T-helper 22 cell (primary cell): ENCODE data around the gene CCDC50.

Source experiments
- DNase-seq: peaks from one replicate; pipeline ENCODE4 v3.0.0-alpha.2; 2020; ENCODE audit warnings: low read depth

CCDC50 gene

DNA sequence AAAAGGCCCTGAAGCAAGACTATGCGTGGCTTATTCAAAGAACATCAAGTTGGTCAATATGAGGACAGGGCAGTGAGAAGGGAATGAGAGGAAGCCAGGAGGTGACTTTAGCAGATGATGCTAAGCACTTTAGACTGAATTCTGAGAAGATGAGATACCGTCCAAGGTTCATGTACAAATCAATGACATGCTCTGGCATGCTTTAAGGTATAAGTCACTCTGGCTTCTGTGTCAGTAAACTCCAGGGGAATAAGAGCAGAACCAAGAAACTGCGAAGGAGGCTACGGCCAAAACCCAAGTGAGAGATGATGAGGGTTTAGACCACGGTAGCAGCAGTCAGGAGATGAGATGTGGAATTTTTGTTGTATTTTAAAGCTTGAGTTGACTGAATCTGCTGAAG, 8.9 kb upstream of the CCDC50 start:
- DNase-seq, result no peak

DNA sequence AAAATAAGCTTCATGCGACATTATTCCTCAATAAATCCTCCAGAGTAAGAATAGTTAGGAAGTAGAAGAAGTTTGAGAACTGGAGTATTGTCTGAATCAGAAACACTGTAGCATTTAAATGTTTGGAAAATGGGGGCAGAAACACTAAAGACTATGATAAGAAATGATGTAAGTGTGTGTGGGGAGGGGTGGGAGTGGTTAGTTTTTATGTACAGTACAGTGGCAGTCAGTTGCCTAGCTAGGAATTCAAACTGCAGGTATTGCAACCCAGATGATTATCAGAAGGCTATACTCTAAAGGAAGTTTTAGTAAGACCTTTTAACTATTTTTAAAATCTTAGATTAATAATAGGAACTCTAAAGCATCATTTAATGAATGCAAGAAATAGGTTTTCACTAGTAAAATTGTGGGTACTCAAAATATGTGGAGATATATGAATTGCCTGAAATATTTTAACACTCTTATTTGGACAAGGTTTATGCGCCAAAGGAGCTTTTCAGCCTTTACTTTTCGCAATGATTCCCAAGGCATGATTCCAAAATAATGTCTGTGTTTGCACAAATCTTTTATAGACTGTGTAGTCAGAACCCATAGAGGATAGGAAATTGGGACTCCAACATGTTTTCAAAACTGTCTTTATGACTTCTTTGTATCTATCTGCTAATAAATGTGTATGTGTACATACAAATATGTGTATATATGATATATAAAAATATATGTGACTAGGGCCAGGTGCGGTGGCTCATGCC, 8.0 kb upstream of the CCDC50 start:
- DNase-seq, result no peak

DNA sequence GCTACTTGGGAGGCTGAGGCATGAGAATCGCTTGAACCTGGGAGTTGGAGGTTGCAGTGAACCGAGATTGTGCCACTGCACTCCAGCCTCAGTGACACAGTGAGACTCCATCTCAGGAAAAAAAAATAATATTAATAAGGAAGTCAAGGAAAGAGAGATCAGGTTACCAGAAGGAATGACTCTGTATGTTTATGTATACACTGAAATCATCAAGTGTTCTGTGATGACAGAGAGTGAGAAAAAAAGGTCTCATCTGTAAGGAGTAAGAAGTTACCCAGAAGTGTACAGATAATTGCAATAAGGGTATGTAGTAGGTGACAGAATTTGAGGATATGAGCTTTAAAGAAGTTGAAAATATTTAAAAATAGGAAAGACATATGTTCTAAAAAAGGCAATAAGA, 4.3 kb upstream of the CCDC50 start:
- DNase-seq, result no peak

DNA sequence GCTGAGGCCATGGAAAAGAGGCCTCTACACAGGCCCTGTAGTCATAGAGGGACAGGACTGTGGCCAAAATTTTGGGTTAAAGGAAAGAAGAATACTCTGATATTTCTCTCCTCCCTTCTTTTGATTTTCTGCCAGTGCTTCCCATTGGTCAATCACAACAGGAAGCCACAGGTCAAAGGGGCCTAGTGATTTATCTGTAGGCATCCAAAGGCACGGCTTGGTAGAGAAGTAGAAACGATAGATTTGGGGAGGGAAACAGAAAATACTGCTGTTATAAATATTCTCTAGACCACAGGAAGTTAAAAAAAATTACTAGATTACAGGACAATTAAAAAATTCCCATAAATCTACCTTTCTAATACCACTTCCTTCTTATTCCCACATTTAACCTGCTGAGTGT, 1.7 kb upstream of the CCDC50 start:
- no peak for DNase-seq

DNA sequence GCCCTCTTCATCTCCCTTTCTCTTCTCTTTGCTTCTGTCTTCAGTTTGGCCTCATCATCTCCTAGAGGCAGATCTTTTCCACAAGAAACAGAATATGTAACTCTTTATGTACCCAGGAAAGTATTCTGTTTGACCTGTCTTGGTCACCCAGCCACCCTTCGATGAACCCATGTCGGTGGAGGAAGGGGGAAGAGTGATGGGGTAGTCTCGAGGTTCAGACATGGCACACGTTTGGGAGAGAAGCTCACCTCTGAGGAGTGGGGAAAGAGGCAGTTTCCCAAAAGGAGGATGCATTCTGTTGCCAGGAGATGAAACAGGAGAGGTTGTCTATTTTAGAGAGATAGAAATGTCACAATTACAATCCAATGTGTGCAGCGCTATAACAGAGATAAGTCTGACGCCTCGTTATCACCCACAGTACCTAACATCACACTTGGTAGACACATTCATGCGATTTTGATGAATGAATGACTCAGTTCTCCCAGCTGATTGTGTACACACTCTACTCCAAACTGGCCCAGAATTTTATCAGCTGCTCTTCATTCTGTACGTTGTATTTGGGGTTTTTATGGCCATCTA, 722 bp upstream of the CCDC50 start:
- DNase-seq, result no peak

DNA sequence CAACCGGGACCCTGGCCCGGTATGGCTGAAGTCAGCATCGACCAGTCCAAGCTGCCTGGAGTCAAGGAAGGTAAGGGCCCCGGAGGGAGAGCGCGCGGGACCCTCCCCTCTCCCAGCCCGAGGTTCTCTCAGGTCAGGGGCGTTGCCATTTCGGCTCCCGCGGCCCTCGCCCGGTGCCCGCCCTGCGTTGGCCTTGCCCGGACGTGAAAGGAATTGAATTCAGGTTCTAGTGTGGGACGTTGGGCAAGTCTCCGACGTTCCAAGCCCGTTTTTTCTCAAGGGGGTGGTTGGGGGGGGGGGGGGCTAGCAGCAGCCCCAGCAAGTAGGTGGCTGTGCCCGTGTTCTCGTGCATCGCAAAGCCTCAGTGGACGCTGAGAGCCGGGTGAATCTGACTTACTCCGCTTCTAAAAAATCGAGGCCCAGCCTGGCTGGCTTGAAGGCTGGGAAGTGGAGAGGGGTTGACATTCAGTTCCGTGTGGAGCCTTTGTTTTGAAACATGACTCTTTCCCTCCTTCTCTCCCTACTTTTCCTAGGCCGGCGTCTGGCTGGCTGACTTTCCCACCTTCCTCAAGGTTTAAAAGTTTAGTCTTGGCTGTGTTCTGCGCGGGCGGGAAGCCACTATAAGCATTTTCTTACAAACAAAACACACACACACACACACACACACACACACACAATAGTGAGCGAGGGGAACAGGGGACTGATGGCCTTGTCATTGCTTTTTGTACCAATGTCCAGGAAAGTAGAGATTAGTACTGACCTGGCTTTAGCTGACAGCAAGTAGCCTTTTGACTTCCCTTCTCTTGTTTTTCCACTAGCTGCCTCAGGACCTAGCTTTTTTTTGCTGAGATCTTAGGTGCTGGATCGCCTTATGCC, 698 bp downstream of the CCDC50 start, which contains the start of gene UTS2B:
Gene UTS2B (minus strand): TSS at position 873 of the 876 bp plus-strand sequence. CDS start 48,337 bp downstream, outside the sequence.
- no peak for DNase-seq

DNA sequence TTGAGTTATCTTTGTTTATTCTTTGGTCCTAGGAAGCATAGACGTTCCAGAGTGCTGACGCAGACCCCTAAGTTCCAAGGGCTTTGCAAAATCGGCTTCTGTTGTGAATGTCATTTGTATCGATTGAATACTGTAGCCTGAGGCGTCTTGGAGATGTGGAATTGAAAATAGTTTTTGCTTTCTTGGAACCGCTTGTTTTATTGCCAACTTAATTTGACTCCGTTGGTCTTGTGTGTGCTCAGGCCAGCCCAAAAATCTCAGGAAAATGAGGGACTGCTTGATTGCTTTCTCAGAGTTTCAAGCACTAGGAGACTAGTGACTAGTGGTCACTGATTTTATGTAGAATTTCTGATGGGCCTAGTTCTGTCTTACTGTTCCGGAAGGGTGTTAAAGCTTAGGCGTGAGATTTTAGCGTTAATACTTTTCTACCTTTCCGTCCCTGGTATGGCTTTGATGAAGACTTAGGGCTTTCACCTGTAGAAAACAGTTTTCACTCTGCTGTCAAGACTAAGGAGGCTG, 1.4 kb downstream of the CCDC50 start:
- no peak for DNase-seq

DNA sequence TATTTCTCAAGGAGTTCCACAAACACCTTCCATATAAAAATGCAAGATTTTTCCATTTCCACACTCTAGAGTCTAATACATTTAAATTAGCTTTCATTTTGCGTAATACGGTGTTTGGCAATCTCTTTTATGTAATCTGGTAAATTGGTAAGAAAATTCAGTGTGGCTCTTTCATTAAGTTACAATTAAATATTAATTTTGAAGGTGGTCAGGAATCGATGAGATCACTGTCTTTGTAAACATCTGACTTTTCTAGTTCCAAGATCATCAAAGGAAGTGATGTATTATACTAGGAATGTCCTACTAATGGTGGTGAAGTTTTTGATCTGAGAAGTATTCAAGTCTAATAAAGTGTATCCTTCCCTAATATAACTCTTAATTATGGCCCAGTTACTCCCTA, 2.2 kb downstream of the CCDC50 start:
- DNase-seq, result no peak

DNA sequence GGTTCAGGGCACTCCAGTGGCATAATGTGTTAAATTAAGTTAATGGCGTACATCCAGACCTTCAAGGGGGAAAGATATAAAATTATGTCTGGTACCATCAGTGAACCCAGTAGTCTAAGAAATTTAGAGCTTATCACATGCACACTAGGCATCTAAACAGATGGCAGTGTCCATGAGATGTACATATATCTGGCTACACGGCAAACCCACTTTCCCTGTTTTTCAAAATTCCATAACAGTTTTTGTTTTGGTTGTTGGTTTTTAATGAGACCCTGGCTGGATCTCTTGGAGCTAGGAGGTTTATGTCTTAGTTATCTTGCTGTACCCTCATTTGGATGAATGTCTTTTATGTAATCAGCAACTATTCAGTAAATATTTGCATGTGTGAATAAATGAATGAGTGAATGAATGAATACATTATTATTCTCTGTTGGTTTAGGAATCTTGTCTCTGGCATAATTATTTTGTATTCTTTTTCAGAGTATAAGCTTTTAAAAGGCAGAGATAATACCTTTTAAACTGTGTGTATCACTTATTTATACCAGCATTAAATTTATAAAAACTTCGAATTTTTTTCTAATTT, 4.2 kb downstream of the CCDC50 start:
- DNase-seq, result no peak

DNA sequence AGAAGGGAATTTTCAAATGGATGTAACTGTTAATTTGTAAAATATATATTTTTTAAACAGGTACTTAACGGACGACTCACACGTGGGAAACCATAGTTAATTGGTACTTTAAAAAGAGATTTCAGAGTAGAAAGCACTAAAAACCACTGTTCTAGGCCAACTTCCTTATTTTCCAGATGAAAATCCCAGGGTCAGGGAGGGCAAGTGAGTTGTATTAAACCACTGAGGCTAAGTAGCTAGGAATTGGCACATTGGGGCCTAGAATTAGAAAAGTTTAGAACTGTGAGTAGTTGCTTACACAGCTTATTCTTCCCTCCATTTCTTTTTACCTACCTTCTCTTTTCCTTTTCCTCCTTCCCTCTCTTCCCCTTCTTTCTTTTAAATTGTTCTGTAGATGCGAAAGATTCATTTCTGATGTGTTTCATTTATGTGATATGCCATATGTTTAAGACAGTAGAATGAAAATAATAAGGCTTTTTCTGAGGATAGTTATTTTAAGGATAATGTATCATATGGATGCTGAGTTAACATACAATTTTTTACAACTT, 5.2 kb downstream of the CCDC50 start:
- no peak for DNase-seq

DNA sequence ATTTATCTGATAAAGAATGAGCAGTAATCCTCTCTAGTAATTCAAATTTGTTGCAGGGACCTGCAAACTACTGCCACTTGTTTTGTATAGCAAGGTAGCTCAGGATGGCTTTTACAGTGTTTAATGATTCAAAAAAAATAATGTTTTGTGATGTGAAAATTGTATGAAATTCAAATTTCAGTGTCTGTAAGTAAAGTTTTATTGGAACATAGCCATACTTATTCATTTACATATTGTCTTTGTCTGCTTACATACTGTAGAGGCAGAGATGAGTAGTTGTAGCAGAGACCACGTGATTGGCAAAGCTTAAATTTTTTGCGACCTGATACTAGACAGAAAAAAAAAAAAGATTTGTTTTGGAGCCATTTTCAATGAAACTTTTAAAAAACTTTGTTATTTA, 7.6 kb downstream of the CCDC50 start:
- DNase-seq, result no peak

DNA sequence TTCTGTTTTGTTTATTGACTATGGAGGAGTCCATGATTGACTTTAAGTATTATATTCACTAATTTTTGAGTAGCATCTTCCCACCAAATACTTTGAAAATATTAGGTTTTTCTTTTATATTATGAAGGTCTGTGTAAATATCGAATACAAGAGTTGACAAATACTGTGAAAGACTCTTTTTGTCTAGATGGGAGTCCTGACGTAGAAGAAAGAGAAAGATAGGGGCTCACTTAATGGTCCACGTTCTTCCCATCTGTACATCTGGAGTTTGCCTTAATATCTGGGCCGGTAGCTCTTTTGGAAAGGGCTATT, 8.9 kb downstream of the CCDC50 start:
- no peak for DNase-seq

DNA sequence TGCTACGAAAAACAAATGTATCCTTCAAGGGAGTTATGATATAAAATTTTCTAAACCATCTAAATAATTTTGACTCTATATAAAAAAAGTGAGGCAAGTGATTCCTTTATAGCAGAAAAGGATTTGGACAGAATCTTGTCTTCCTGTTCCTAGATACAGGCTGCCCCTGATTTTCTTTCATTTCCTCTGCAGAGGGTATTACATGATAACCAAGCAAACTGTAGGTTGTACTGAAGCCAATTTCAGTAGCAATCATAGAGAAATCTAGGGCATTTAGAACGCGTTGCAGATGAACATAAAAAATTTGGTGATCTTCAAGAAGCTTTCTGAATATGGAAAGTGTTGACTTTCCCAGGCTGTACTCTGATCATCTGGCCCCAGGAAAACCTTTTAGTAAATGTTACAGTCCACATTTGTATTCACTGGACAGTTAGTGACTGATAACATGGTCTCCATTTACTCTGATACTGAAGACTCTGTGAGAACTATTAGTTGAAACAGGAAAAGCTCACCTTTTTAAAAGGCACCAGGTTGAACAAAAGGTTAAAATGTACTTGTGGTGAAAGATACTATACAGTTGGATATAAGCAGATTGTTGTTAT, 10.2 kb downstream of the CCDC50 start:
- no peak for DNase-seq

DNA sequence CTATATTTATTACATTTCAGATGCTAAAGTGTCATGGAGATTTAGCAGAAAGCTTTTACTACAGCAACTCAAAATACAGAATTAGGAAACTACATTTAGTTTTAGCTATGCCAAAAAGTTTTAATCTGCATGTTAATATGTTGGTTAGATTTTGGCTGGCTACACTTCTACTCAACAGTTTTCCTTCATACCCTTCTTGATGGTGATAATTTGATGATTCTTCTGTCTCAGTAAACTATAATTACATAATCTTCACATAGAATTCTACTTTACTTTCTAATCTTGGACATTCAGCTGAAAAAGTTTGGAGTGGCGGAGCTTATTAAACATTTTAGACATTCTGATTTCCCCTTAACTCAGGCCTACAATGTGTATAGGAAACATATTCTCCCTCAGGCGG, 11.2 kb downstream of the CCDC50 start:
- DNase-seq, result no peak

DNA sequence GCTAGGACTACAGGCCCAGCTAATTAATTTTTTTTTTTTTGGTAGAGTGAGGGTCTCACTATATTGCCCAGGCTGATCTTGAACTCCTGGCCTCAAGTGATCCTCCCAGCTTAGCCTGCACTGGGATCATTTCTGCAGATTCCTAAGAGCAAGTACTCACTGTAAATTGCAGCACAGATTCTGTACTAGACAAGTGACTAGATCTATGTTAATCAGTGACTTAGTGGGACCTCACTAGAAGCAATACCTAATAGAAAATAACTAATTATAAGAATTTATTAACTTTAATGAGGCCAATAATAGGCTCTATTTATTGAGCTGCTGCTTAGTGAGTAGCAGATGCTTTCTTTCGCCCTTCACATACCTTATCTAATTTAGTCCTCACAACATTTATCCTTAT, 11.8 kb downstream of the CCDC50 start:
- DNase-seq, result no peak

DNA sequence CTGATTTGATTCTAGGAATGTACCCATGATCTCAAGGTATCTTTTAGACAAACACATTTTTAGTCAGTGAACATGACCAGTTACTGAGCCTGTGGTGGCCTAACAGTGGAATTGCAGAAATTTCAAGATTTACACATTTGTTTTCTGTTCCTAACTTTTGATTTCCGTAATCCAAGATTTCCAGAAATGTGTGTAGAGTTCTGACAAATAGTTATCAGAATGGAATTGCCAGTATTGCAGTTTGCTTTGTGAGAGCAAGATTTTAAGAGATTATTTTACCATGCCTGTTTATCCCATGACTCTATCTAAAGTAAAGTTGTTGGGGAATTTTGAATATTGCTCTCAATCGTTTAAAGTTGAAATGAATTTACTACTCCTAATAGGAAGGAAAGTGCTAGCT, 12.8 kb downstream of the CCDC50 start:
- no peak for DNase-seq

DNA sequence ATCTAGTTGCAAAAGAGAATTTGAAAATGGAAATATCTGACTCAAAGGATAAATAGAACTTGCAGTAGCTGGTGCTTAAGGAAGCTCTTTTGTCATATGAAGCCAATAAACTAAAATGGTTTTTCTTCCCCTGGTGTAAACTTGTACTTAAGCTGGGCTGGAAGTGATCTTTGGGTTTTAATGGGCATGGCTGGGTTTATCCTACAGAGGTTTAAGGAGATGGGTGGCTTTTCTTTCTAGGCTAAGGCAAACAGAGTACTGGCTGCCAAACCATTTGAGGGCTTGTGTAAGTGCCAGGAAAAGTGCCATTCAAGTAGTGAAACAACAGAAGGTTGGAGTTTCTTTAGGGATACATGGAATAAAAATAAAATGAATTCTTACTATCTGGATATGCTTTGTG, 13.2 kb downstream of the CCDC50 start:
- DNase-seq, result no peak

DNA sequence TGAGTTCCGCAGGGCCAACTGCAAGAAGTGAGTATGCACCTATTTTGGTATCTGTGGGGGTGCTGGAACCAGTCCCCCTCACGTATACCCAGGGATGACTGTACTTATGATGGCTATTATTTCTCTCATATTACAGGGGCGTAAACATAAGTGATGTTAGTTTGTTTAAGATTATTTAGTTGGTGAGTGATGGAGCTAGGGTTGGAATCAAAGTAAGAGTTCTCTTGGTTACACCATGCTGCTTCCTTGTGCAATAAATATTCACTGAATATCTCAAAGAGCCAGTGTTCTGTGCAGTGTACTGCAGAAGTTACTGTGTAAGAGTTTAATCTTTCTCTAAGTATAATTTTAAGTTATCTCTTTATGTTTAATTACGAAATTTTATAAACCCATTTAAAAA, 13.9 kb downstream of the CCDC50 start:
- no peak for DNase-seq

DNA sequence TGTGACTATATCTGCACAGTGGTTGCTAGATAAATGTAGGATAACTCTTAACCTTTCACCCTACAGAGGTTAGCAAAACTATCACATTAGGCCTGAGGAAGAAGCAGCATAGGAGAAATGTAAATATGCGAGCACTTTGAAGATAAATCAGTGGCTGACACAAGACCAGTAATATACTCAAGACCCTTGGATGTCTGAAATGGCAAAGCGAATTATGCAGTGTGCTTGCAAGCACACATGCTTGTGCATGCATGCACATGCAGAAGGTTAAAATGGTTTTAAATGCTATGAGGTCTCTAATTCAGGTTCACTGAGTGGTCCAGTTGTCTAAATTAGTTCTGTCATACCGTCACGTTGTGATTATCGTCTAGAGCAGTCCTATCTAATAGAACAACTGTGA, 14.7 kb downstream of the CCDC50 start:
- no peak for DNase-seq

DNA sequence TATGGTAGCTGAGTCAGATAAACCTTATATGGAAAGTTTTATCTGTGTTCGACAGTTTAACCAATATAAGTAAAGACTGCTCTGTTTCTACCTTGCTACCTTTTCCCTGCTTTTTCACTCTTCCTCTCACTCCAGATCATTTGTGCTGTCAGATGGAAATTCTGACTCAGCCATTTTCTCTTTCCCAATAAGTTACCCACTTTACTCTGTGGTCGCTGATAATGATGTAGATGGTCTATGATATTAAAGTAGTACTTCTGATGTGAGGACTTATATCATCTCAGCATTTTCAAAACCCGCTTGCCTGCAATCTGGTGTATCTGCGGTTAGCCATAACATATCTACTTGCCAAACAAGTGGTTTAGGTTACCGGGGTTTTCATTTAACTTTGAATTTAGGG, 16.1 kb downstream of the CCDC50 start:
- DNase-seq, result no peak

DNA sequence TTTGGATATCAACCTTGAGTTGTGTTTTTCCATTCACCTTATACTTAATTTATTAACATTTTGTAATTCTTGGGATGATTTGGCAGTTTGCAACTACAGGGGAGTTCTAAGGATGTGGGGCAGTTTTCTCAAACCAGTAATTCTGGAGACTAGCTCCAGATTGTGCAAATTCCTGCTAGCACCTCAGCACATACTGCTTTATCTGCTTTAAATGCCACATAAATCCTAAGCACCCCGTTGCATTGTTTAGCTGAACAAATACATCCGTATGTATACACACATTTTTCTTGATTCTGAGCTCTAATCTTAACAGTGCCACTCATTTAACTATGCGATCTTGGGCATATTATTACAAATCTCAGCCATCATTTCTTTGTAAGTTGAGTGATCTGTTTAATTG, 18.0 kb downstream of the CCDC50 start:
- DNase-seq, result no peak

DNA sequence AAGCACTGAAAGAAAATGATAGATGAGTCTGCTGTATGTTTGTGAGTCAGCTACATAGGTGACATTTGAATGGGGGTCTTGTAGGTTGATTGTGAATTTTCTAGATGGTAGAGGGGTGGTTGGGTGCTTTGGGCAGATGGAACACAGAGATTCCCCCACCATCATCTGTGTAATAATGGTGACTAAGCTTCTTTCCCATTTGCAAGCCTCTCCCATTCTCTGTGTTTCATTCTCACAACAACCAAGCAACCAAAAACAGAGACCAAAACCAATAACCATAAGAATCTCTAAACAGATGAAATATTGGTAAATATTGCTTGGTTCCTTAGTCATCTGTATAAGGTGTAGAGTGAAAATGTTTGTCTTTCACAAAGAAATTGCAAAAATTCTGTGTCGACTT, 18.9 kb downstream of the CCDC50 start:
- no peak for DNase-seq
